SK-N-SH (cell line): Measurements from ENCODE around the gene GPR107. TPM values are rescaled to one million over a fixed set of nuclear protein-coding genes. Genes with fewer than 3 reads are reported as not detected.
A peak's percentile ranks its signal among the peaks of the same experiment; 100 is the strongest.

Source experiments
- CTCF ChIA-PET: fragments of 300-600, 350-600 bp; formaldehyde crosslinking; extraction: SDS; loops from one replicate; lab custom pipeline; 2021; lab: Yijun Ruan, JAX
- POLR2A ChIA-PET: fragments of 350-600 bp; sonication (Branson Sonifier 250); formaldehyde crosslinking; extraction: SDS; loops from one replicate; lab custom pipeline; 2020; ENCODE audit warnings: antibody characterized with exemption, inconsistent platforms; lab: Yijun Ruan, JAX
- DNase-seq: peaks from one replicate; pipeline ENCODE4 v3.0.0; 2012
- H2AFZ ChIP-seq: fragments of 200-600 bp; sonication (generic); 2 replicates; pipeline ENCODE4 v1.8.1; 2016; ENCODE audit warnings: antibody characterized with exemption, mild to moderate bottlenecking, low read depth
- H3F3A ChIP-seq: fragments of 200-600 bp; sonication (generic); replicated peaks from 2 replicates; pipeline ENCODE3; 2016; ENCODE audit warnings: antibody characterized with exemption, mild to moderate bottlenecking; ENCODE audit not compliant: insufficient read depth
- H3K27ac ChIP-seq, 2 experiments: fragments of 200-500 bp in 1 of 2; fragments of 200-600 bp in 1 of 2; sonication (Bioruptor generic) in 1 of 2; sonication (generic), shearing (Covaris generic) in 1 of 2; 2 replicates each; pipeline versions ENCODE4 v1.5.1 to v1.6.1; 2014 to 2016; ENCODE audit warnings: low read depth in 2 of 2, inconsistent platforms in 1 of 2, low read length in 1 of 2, mild to moderate bottlenecking in 1 of 2, mixed read lengths in 1 of 2
- H3K27me3 ChIP-seq: fragments of 200-600 bp; sonication (generic), shearing (Covaris generic); 2 replicates; pipeline ENCODE4 v1.6.1; 2016; ENCODE audit warnings: mixed run types; ENCODE audit not compliant: insufficient read depth
- H3K36me3 ChIP-seq, 2 experiments: fragments of 200-500 bp in 1 of 2; fragments of 200-600 bp in 1 of 2; sonication (Bioruptor generic) in 1 of 2; sonication (generic) in 1 of 2; replicated peaks in 1 of 2; 2 replicates each; pipeline versions ENCODE3 to v1.5.1; 2014 to 2016; ENCODE audit warnings: low read length in 1 of 2, mild to moderate bottlenecking in 1 of 2; ENCODE audit not compliant: insufficient read depth in 2 of 2, control insufficient read depth in 1 of 2
- H3K4me1 ChIP-seq, 2 experiments: fragments of 200-500 bp in 1 of 2; fragments of 200-600 bp in 1 of 2; sonication (Bioruptor generic) in 1 of 2; sonication (generic), shearing (Covaris generic) in 1 of 2; 2 replicates each; pipeline versions ENCODE4 v1.5.1 to v1.6.1; 2014 to 2016; ENCODE audit warnings: low read depth in 1 of 2, low read length in 1 of 2, mixed run types in 1 of 2; ENCODE audit not compliant: insufficient read depth in 2 of 2, control insufficient read depth in 1 of 2
- H3K4me2 ChIP-seq: fragments of 200-600 bp; sonication (generic), shearing (Covaris generic); 2 replicates; pipeline ENCODE4 v1.6.1; 2017; ENCODE audit warnings: mixed run types
- H3K4me3 ChIP-seq, 2 experiments: fragments of 200-500 bp in 1 of 2; fragments of 200-600 bp in 1 of 2; sonication (Bioruptor generic) in 1 of 2; sonication (generic), shearing (Covaris generic) in 1 of 2; 2 replicates each; pipeline versions ENCODE4 v1.5.1 to v1.8.1; 2014 to 2016; ENCODE audit warnings: low read depth in 2 of 2, inconsistent platforms in 1 of 2, low read length in 1 of 2, mild to moderate bottlenecking in 1 of 2, mixed read lengths in 1 of 2, moderate library complexity in 1 of 2
- H3K79me2 ChIP-seq: fragments of 200-600 bp; sonication (generic); 2 replicates; pipeline ENCODE4 v1.8.1; 2017; ENCODE audit warnings: mild to moderate bottlenecking; ENCODE audit not compliant: insufficient read depth
- H3K9ac ChIP-seq: fragments of 200-600 bp; sonication (generic); 2 replicates; pipeline ENCODE4 v1.6.1; 2017; ENCODE audit warnings: mixed run types
- H3K9me2 ChIP-seq: fragments of 200-600 bp; sonication (generic); 2 replicates; pipeline ENCODE4 v1.6.1; 2017; ENCODE audit warnings: mixed run types
- H3K9me3 ChIP-seq: fragments of 200-600 bp; sonication (generic); 2 replicates; pipeline ENCODE4 v1.6.1; 2017; ENCODE audit warnings: mixed run types, mild to moderate bottlenecking, moderate library complexity
- H4K20me1 ChIP-seq: fragments of 200-600 bp; sonication (generic); 2 replicates; pipeline ENCODE4 v1.6.1; 2017; ENCODE audit warnings: mild to moderate bottlenecking, mixed run types; ENCODE audit not compliant: insufficient read depth
- FOSL2 ChIP-seq: IDR thresholded peaks from 2 replicates; pipeline ENCODE4 v1.4.0; 2012; ENCODE audit warnings: low read depth, mild to moderate bottlenecking, moderate library complexity, borderline replicate concordance
- GABPA ChIP-seq: IDR thresholded peaks from 2 replicates; pipeline ENCODE4 v1.4.0; 2012; ENCODE audit warnings: low read depth, mild to moderate bottlenecking
- NRF1 ChIP-seq: IDR thresholded peaks from 2 replicates; pipeline ENCODE4 v1.6.1; 2012; ENCODE audit warnings: low read depth, mild to moderate bottlenecking, low read length
- POLR2AphosphoS5 ChIP-seq: IDR thresholded peaks from 2 replicates; pipeline ENCODE4 v1.6.1; 2012; ENCODE audit warnings: low read depth, low read length
- RAD21 ChIP-seq: IDR thresholded peaks from 2 replicates; pipeline ENCODE4 v1.6.1; 2012; ENCODE audit warnings: mild to moderate bottlenecking, low read length
- RCOR1 ChIP-seq: fragments of 150-350 bp; IDR thresholded peaks from 2 replicates; pipeline ENCODE4 v1.6.1; 2017; ENCODE audit warnings: antibody characterized with exemption, low read length
- SIN3A ChIP-seq: IDR thresholded peaks from 2 replicates; pipeline ENCODE4 v1.6.1; 2012; ENCODE audit warnings: low read depth, mild to moderate bottlenecking, low read length, moderate library complexity, borderline replicate concordance
- TEAD4 ChIP-seq: IDR thresholded peaks from 2 replicates; pipeline ENCODE4 v1.4.0; 2012; ENCODE audit warnings: mild to moderate bottlenecking, borderline replicate concordance; ENCODE audit not compliant: insufficient read depth
- WGBS: methylation state at CpG from one replicate; pipeline ENCODE4 v1.1.6; 2017; ENCODE audit warnings: low lambda C conversion rate; 5-methylcytosine and 5-hydroxymethylcytosine counted together
- polyA plus RNA-seq, 3 experiments: library from polyadenylated mRNA; depleted of rRNA; stranded (reverse); fragments of >200 nt; gene quantifications; 2 replicates each; pipeline ENCODE4 v1.2.3, GENCODE V29; 2012
- TF ChIP-seq, protein P1 (sequence below): fragments of 200-600 bp; sonication (generic); IDR thresholded peaks from 2 replicates; pipeline ENCODE4 v1.6.1; 2017; ENCODE audit warnings: antibody characterized with exemption, mild to moderate bottlenecking, moderate library complexity
- TF ChIP-seq, protein P2 (sequence below): fragments of 150-350 bp; IDR thresholded peaks from 2 replicates; pipeline ENCODE4 v1.6.1; 2017; ENCODE audit warnings: antibody characterized with exemption, low read length, low read depth, borderline replicate concordance
- TF ChIP-seq, protein P3 (sequence below): IDR thresholded peaks from 2 replicates; pipeline ENCODE4 v1.6.1; 2012; ENCODE audit warnings: mild to moderate bottlenecking, low read depth, low read length, moderate library complexity
- TF ChIP-seq, protein P4 (sequence below): IDR thresholded peaks from 2 replicates; pipeline ENCODE4; 2012

Gene GPR107
- polyA plus RNA-seq, 1 of the 3 experiments (the other 2 are of a cell fraction), result 23.0 TPM

DNA sequence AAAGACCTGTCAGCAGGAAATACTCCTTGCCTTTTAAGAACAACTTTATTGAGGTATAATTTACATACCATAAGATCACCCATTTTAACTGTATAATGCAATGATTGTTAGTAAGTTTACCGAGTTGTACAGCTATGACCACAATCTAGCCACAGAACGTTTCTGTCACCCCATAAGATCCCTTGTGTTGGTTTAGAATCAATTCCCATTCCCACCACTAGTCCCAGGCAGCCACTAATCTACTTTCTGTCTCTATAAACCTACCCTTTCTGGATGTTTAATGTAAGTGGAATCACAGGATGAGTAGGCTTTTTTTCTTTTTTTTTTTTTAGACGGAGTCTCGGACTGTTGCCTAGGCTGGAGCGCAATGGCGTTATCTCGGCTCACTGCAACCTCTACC is 4.4 kb downstream of the GPR107 start:
- peaks cover 97% of the 10 kb centered on the region for H3K79me2 ChIP-seq
- H3K4me1 ChIP-seq, result peaks cover 0 to 2% of the 10 kb centered on the region in 2 experiments; a peak in 2 of 4 replicates
- ChIA-PET POLR2A (no interaction called here), CTCF (interaction anchor here (1.4 kb wide), 1 partner anchor 8 kb away, joined by 3 read pairs; no protein-coding TSS in a partner anchor)
- peaks cover 0 to 5% of the 10 kb centered on the region in 2 experiments for H3K36me3 ChIP-seq
- H3K27me3 ChIP-seq, result no peaks in the 10 kb centered on the region
- H3K9ac ChIP-seq, result no peak overlapping the region
- TF ChIP-seq, protein P1, sequence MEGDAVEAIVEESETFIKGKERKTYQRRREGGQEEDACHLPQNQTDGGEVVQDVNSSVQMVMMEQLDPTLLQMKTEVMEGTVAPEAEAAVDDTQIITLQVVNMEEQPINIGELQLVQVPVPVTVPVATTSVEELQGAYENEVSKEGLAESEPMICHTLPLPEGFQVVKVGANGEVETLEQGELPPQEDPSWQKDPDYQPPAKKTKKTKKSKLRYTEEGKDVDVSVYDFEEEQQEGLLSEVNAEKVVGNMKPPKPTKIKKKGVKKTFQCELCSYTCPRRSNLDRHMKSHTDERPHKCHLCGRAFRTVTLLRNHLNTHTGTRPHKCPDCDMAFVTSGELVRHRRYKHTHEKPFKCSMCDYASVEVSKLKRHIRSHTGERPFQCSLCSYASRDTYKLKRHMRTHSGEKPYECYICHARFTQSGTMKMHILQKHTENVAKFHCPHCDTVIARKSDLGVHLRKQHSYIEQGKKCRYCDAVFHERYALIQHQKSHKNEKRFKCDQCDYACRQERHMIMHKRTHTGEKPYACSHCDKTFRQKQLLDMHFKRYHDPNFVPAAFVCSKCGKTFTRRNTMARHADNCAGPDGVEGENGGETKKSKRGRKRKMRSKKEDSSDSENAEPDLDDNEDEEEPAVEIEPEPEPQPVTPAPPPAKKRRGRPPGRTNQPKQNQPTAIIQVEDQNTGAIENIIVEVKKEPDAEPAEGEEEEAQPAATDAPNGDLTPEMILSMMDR, result peak; percentile 48
- TF ChIP-seq, protein P2, sequence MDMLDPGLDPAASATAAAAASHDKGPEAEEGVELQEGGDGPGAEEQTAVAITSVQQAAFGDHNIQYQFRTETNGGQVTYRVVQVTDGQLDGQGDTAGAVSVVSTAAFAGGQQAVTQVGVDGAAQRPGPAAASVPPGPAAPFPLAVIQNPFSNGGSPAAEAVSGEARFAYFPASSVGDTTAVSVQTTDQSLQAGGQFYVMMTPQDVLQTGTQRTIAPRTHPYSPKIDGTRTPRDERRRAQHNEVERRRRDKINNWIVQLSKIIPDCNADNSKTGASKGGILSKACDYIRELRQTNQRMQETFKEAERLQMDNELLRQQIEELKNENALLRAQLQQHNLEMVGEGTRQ, result no peak
- H3K9me2 ChIP-seq, result no peaks in the 10 kb centered on the region
- WGBS, result 88% methylated on average over 7 of the region's 7 CpGs
- peaks cover 50% of the 10 kb centered on the region for H4K20me1 ChIP-seq
- H3K4me3 ChIP-seq, result no peak overlapping the region; a peak in 1 of 4 replicates
- peaks cover 10% of the 10 kb centered on the region for H3F3A ChIP-seq
- H2AFZ ChIP-seq, result no peak overlapping the region
- DNase-seq, result peak; percentile 48
- no peaks in the 10 kb centered on the region for H3K9me3 ChIP-seq
- H3K27ac ChIP-seq, result no peak overlapping the region
- no peak overlapping the region for H3K4me2 ChIP-seq

DNA sequence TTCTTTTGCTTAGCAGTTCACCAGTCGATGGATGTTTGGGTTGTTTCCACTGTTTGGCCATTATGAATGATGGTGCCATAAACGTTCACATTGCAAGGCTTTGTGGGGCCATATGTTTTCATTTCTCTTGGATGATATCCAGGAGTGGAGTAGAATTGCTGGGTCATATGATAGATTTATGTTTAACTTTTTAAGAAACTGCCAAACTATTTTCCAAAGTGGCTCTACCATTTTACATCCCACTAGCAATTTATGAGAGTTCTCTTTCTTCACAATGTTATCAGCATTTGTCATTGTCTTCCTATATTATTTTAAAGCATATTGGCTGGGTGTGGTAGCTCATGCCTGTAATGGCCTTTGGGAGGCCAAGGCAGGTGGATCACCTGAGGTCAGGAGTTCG is 5.2 kb downstream of the GPR107 start:
- Histone ChIP-seq H3K9me3 (no peaks in the 10 kb centered on the region), H3K4me1 (peaks cover 0 to 2% of the 10 kb centered on the region in 2 experiments; a peak in 2 of 4 replicates), H3K27ac (no peak overlapping the region), H3K4me3 (no peak overlapping the region), H3K79me2 (peaks cover 97% of the 10 kb centered on the region), H3K36me3 (peaks cover 0 to 5% of the 10 kb centered on the region in 2 experiments), H3K4me2 (no peak overlapping the region), H4K20me1 (peaks cover 50% of the 10 kb centered on the region), H3K27me3 (no peaks in the 10 kb centered on the region), H3F3A (peaks cover 10% of the 10 kb centered on the region), H3K9me2 (no peaks in the 10 kb centered on the region), H2AFZ (no peak overlapping the region), H3K9ac (no peak overlapping the region)
- ChIA-PET POLR2A (no interaction called here), CTCF (interaction anchor here (1.4 kb wide), 1 partner anchor 9 kb away, joined by 3 read pairs; no protein-coding TSS in a partner anchor)
- no peak for DNase-seq
- WGBS, result 67% methylated on average over 3 of the region's 3 CpGs
- TF ChIP-seq RAD21 (no peak), NRF1 (no peak), TEAD4 (no peak)

DNA sequence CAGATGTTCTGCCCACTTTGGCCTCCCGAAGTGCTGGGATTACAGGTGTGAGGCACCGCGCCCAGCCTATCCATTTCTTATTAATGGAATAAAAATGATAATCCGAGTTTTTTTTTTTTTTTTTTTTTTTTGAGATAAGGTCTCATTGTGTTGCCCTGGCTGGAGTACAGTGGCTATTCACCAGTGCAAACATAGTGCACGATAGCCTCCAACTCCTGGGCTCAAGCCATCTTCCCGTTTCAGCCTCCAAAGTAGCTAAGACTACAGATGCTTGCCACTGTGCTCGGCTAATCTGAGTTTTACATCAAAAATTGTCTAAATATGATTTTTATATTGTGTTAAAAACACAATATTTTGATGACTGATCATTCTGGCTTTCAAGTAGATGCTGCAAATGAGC is 6.6 kb downstream of the GPR107 start:
- no peaks in the 10 kb centered on the region for H3K9me3 ChIP-seq
- H3F3A ChIP-seq, result peaks cover 10% of the 10 kb centered on the region
- no peak overlapping the region for H3K4me2 ChIP-seq
- peaks cover 96% of the 10 kb centered on the region for H3K79me2 ChIP-seq
- H4K20me1 ChIP-seq, result peaks cover 60% of the 10 kb centered on the region
- ChIA-PET POLR2A (no interaction called here), CTCF (interaction anchor here (1.0 kb wide), 2 partner anchors 39 to 174 kb away, joined by 3 read pairs; no protein-coding TSS in a partner anchor)
- H3K27ac ChIP-seq, result no peak overlapping the region
- H3K27me3 ChIP-seq, result no peaks in the 10 kb centered on the region
- no peaks in the 10 kb centered on the region for H3K9me2 ChIP-seq
- peaks cover 0 to 5% of the 10 kb centered on the region in 2 experiments for H3K36me3 ChIP-seq
- DNase-seq, result no peak
- WGBS, result 87% methylated on average over 7 of the region's 7 CpGs
- no peak overlapping the region for H3K9ac ChIP-seq
- no peaks in the 10 kb centered on the region; a peak in 1 of 4 replicates for H3K4me1 ChIP-seq
- no peak overlapping the region for H3K4me3 ChIP-seq
- no peak overlapping the region for H2AFZ ChIP-seq
- TF ChIP-seq, protein P3, sequence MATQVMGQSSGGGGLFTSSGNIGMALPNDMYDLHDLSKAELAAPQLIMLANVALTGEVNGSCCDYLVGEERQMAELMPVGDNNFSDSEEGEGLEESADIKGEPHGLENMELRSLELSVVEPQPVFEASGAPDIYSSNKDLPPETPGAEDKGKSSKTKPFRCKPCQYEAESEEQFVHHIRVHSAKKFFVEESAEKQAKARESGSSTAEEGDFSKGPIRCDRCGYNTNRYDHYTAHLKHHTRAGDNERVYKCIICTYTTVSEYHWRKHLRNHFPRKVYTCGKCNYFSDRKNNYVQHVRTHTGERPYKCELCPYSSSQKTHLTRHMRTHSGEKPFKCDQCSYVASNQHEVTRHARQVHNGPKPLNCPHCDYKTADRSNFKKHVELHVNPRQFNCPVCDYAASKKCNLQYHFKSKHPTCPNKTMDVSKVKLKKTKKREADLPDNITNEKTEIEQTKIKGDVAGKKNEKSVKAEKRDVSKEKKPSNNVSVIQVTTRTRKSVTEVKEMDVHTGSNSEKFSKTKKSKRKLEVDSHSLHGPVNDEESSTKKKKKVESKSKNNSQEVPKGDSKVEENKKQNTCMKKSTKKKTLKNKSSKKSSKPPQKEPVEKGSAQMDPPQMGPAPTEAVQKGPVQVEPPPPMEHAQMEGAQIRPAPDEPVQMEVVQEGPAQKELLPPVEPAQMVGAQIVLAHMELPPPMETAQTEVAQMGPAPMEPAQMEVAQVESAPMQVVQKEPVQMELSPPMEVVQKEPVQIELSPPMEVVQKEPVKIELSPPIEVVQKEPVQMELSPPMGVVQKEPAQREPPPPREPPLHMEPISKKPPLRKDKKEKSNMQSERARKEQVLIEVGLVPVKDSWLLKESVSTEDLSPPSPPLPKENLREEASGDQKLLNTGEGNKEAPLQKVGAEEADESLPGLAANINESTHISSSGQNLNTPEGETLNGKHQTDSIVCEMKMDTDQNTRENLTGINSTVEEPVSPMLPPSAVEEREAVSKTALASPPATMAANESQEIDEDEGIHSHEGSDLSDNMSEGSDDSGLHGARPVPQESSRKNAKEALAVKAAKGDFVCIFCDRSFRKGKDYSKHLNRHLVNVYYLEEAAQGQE, result no peak
- TF ChIP-seq SIN3A (no peak), POLR2AphosphoS5 (no peak), RCOR1 (no peak), FOSL2 (no peak), GABPA (no peak)
- TF ChIP-seq, protein P4, sequence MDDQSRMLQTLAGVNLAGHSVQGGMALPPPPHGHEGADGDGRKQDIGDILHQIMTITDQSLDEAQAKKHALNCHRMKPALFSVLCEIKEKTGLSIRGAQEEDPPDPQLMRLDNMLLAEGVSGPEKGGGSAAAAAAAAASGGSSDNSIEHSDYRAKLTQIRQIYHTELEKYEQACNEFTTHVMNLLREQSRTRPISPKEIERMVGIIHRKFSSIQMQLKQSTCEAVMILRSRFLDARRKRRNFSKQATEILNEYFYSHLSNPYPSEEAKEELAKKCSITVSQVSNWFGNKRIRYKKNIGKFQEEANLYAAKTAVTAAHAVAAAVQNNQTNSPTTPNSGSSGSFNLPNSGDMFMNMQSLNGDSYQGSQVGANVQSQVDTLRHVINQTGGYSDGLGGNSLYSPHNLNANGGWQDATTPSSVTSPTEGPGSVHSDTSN, result no peak
